Activated CD8-positive, alpha-beta memory T cell treated with anti-CD3 and anti-CD28 coated beads for 1 hour (primary cell): Measurements from ENCODE around the gene CRYBG1.
"Not testable (repeated sequence)": the region's sequence is repeated elsewhere in the genome, so short reads cannot be mapped to it uniquely, and the experiment has no call there.

ENCODE experiments used
- DNase-seq, 2 donors: peaks; one replicate each; pipeline ENCODE4 v3.0.0-alpha.2; 2020; ENCODE audit warnings: low read depth in 1 of 2; ENCODE audit errors: extremely low read depth in 1 of 2

The CRYBG1 gene

GRCh38 chr6:106581468-106581867 lies 221.0 kb downstream of the CRYBG1 start:
- DNase-seq, result no peak

GRCh38 chr6:106586815-106587415 lies 226.4 kb downstream of the CRYBG1 start:
- DNase-seq, result no peak

GRCh38 chr6:106588937-106589336 lies 228.4 kb downstream of the CRYBG1 start:
- not testable (repeated sequence) for DNase-seq

GRCh38 chr6:106591111-106591825 lies 230.8 kb downstream of the CRYBG1 start:
- no peak for DNase-seq

- no peak for DNase-seq
These were observed 238.9 kb downstream of the CRYBG1 start for GRCh38 chr6:106599440-106599839.

GRCh38 chr6:106600329-106600728 lies 239.8 kb downstream of the CRYBG1 start:
- DNase-seq, result no peak

GRCh38 chr6:106608080-106608668 lies 247.7 kb downstream of the CRYBG1 start:
- DNase-seq, result no peak

- DNase-seq, result no peak
These were observed 249.2 kb downstream of the CRYBG1 start for GRCh38 chr6:106609699-106610098.

GRCh38 chr6:106611030-106611429 lies 250.5 kb downstream of the CRYBG1 start:
- DNase-seq, result no peak

- no peak for DNase-seq
These were observed 252.3 kb downstream of the CRYBG1 start for GRCh38 chr6:106612671-106613416.

- DNase-seq, result no peak
These were observed 253.1 kb downstream of the CRYBG1 start for GRCh38 chr6:106613590-106613989.

- no peak for DNase-seq
These were observed 253.6 kb downstream of the CRYBG1 start for GRCh38 chr6:106614166-106614565.

GRCh38 chr6:106614592-106615257 lies 254.2 kb downstream of the CRYBG1 start:
- no peak for DNase-seq

GRCh38 chr6:106617302-106617701 lies 256.8 kb downstream of the CRYBG1 start:
- no peak for DNase-seq

GRCh38 chr6:106617857-106618256 lies 257.3 kb downstream of the CRYBG1 start:
- no peak for DNase-seq

GRCh38 chr6:106618324-106618723 lies 257.8 kb downstream of the CRYBG1 start:
- DNase-seq, result no peak

GRCh38 chr6:106619223-106619622 lies 258.7 kb downstream of the CRYBG1 start:
- no peak for DNase-seq

- DNase-seq, result no peak
These were observed 260.6 kb downstream of the CRYBG1 start for GRCh38 chr6:106620931-106621672.
